HCT116 (cell line): ENCODE results near the gene UBE2F. TPM values are rescaled to one million over a fixed set of nuclear protein-coding genes. Genes with fewer than 3 reads are reported as not detected.

ENCODE experiments used
- ATAC-seq: fragments of 200-7000 bp; cut with Tn5 transposase; 2 replicates; pipeline ENCODE4 v1.9.1; 2020; ENCODE audit warnings: mild to moderate bottlenecking, moderate library complexity
- BruUV-seq: library from RNA; stranded (reverse); fragments of 400-500 nt; replicated peaks from 2 replicates; lab custom pipeline; 2021; lab: Mats Ljungman, UMichigan
- CTCF ChIA-PET: fragments of 300-600 bp; sonication (Branson Sonifier 250); formaldehyde crosslinking; loops from one replicate; lab custom pipeline; 2021; ENCODE audit warnings: antibody characterized with exemption; lab: Charles Lee
- POLR2A ChIA-PET: fragments of 300-600, 350-600 bp; sonication (Branson Sonifier 250); formaldehyde crosslinking; loops from one replicate; lab custom pipeline; 2021; ENCODE audit warnings: antibody characterized with exemption; lab: Charles Lee
- RAD21 ChIA-PET, 2 experiments: fragments of 300-600 bp; sonication (Branson Sonifier 250); formaldehyde crosslinking; loops; one replicate each; lab custom pipeline; 2023; ENCODE audit warnings: low total read pairs in 2 of 2; ENCODE audit not compliant: uncharacterized antibody in 2 of 2, unreplicated experiment in 2 of 2, low non-redundant PET in 1 of 2; lab: Charles Lee
- DNase-seq: peaks from one replicate; pipeline ENCODE4 v3.0.0-alpha.2; 2010; ENCODE audit warnings: low read depth, low spot score
- H2AFZ ChIP-seq: fragments of 200-600 bp; shearing (Covaris generic), sonication (generic); 2 replicates; pipeline ENCODE4 v1.6.1; 2017; ENCODE audit warnings: low read depth, mixed run types, mixed read lengths, antibody characterized with exemption, low read length; ENCODE audit not compliant: poor library complexity, severe bottlenecking
- H3K27ac ChIP-seq: 2 replicates; pipeline ENCODE4 v1.5.1; 2012; ENCODE audit warnings: low read depth, low read length
- H3K27me3 ChIP-seq: fragments of 200-600 bp; sonication (generic); 2 replicates; pipeline ENCODE4 v1.6.1; 2016; ENCODE audit warnings: mixed run types, low read length, mixed read lengths; ENCODE audit not compliant: insufficient read depth
- H3K36me3 ChIP-seq, 2 experiments: fragments of 200-500 bp in 1 of 2; fragments of 200-600 bp in 1 of 2; sonication (Bioruptor generic) in 1 of 2; sonication (generic) in 1 of 2; 2 replicates each; pipeline versions ENCODE4 v1.5.1 to v1.6.1; 2014 to 2016; ENCODE audit warnings: low read length in 2 of 2, inconsistent platforms in 1 of 2, mixed read lengths in 1 of 2, mixed run types in 1 of 2; ENCODE audit not compliant: insufficient read depth in 2 of 2, control insufficient read depth in 1 of 2
- H3K4me1 ChIP-seq, 2 experiments: fragments of 200-600 bp in 1 of 2; sonication (generic) in 1 of 2; 2 replicates each; pipeline versions ENCODE4 v1.5.1 to v1.6.1; 2012 to 2017; ENCODE audit warnings: low read length in 2 of 2, inconsistent platforms in 1 of 2, mild to moderate bottlenecking in 1 of 2, mixed read lengths in 1 of 2, mixed run types in 1 of 2, moderate library complexity in 1 of 2; ENCODE audit not compliant: insufficient read depth in 2 of 2, control insufficient read depth in 1 of 2
- H3K4me2 ChIP-seq: fragments of 200-600 bp; sonication (generic); 2 replicates; pipeline ENCODE4 v1.6.1; 2017; ENCODE audit warnings: mixed run types, low read length, mixed read lengths
- H3K4me3 ChIP-seq, 2 experiments: fragments of 200-600 bp in 1 of 2; sonication (generic) in 1 of 2; replicated peaks in 1 of 2; 2 replicates each; pipeline ENCODE4 v1.5.1; 2011 to 2016; ENCODE audit warnings: low read length in 2 of 2, control low read depth in 1 of 2, low read depth in 1 of 2, mild to moderate bottlenecking in 1 of 2, mixed read lengths in 1 of 2, mixed run types in 1 of 2
- H3K79me2 ChIP-seq: fragments of 200-600 bp; sonication (generic); 2 replicates; pipeline ENCODE4 v1.6.1; 2017; ENCODE audit warnings: mild to moderate bottlenecking, mixed run types, low read length, moderate library complexity, mixed read lengths; ENCODE audit not compliant: insufficient read depth
- H3K9ac ChIP-seq: fragments of 200-600 bp; sonication (generic); 2 replicates; pipeline ENCODE4 v1.6.1; 2016; ENCODE audit warnings: low read length, mixed read lengths
- H3K9me2 ChIP-seq: fragments of 200-600 bp; sonication (generic), shearing (Covaris generic); 2 replicates; pipeline ENCODE4 v1.6.1; 2017; ENCODE audit warnings: mixed run types, mild to moderate bottlenecking, moderate library complexity; ENCODE audit not compliant: insufficient read depth
- H3K9me3 ChIP-seq, 2 experiments: fragments of 200-500 bp in 1 of 2; fragments of 200-600 bp in 1 of 2; sonication (Bioruptor generic) in 1 of 2; sonication (generic) in 1 of 2; 2 replicates each; pipeline ENCODE4 v1.6.1; 2014 to 2017; ENCODE audit warnings: low read length in 2 of 2, mixed read lengths in 2 of 2, inconsistent platforms in 1 of 2, low read depth in 1 of 2, mild to moderate bottlenecking in 1 of 2, mixed run types in 1 of 2, moderate library complexity in 1 of 2; ENCODE audit not compliant: control insufficient read depth in 1 of 2, insufficient read depth in 1 of 2
- H4K20me1 ChIP-seq: fragments of 200-600 bp; sonication (generic), shearing (Covaris generic); 2 replicates; pipeline ENCODE4 v1.6.1; 2017; ENCODE audit warnings: mixed run types, mild to moderate bottlenecking, moderate library complexity; ENCODE audit not compliant: insufficient read depth
- CBX3 ChIP-seq: IDR thresholded peaks from 2 replicates; pipeline ENCODE4 v1.6.1; 2012; ENCODE audit warnings: low read depth
- CEBPB ChIP-seq: IDR thresholded peaks from 2 replicates; pipeline ENCODE4 v1.6.1; 2012; ENCODE audit warnings: low read depth
- EGR1 ChIP-seq: IDR thresholded peaks from 2 replicates; pipeline ENCODE4 v1.6.1; 2012; ENCODE audit warnings: low read depth
- ELF1 ChIP-seq: IDR thresholded peaks from 2 replicates; pipeline ENCODE4 v1.6.1; 2012; ENCODE audit warnings: low read depth, borderline replicate concordance
- EZH2 ChIP-seq: fragments of 200-600 bp; sonication (generic); IDR thresholded peaks from 2 replicates; pipeline ENCODE4 v1.6.1; 2017; ENCODE audit warnings: antibody characterized with exemption, mixed run types
- EZH2phosphoT487 ChIP-seq: fragments of 200-600 bp; IDR thresholded peaks from 2 replicates; pipeline ENCODE4 v1.6.1; 2018; ENCODE audit warnings: antibody characterized with exemption, borderline replicate concordance
- FOSL1 ChIP-seq: IDR thresholded peaks from 2 replicates; pipeline ENCODE4 v1.6.1; 2012; ENCODE audit warnings: low read depth
- JUND ChIP-seq: IDR thresholded peaks from 2 replicates; pipeline ENCODE4 v1.6.1; 2012
- POLR2AphosphoS5 ChIP-seq: IDR thresholded peaks from 2 replicates; pipeline ENCODE4 v1.6.1; 2011; ENCODE audit warnings: mild to moderate bottlenecking, low read depth, low read length, moderate library complexity
- RAD21 ChIP-seq: IDR thresholded peaks from 2 replicates; pipeline ENCODE4 v1.6.1; 2012; ENCODE audit warnings: low read depth, mild to moderate bottlenecking
- SP1 ChIP-seq: IDR thresholded peaks from 2 replicates; pipeline ENCODE4 v1.6.1; 2012; ENCODE audit warnings: low read depth
- SRF ChIP-seq: IDR thresholded peaks from 2 replicates; pipeline ENCODE4 v1.6.1; 2012; ENCODE audit warnings: low read depth
- TCF7L2 ChIP-seq: IDR thresholded peaks from 2 replicates; pipeline ENCODE4 v1.7.0; 2011; ENCODE audit warnings: borderline replicate concordance, inconsistent platforms; ENCODE audit not compliant: insufficient read depth, insufficient read length; ENCODE audit errors: extremely low read depth
- YY1 ChIP-seq: IDR thresholded peaks from 2 replicates; pipeline ENCODE4 v1.6.1; 2011; ENCODE audit warnings: low read length, low read depth, moderate library complexity, mild to moderate bottlenecking; ENCODE audit not compliant: insufficient replicate concordance; ENCODE audit errors: extremely low read depth
- ZFX ChIP-seq: fragments of 450-650 bp; IDR thresholded peaks from 2 replicates; pipeline ENCODE4 v1.6.1; 2017
- ZNF274 ChIP-seq: fragments of 200-500 bp; sonication (Bioruptor generic); IDR thresholded peaks from 2 replicates; pipeline ENCODE4 v1.6.1; 2014; ENCODE audit warnings: mild to moderate bottlenecking, low read depth, low read length, inconsistent platforms
- intact Hi-C: fragments of 100-400 bp; cut with micrococcal nuclease; formaldehyde crosslinking; loops from 2 replicates; pipeline ENCODE4 v1.10.0; 2022
- total RNA-seq: library from RNA; stranded (reverse); gene quantifications from one replicate; pipeline ENCODE4 v1.2.1, GENCODE V29; 2021; ENCODE audit not compliant: unreplicated experiment
- TF ChIP-seq, protein P1 (sequence below), 3 experiments: fragments of 200-600 bp in 1 of 3; sonication (generic) in 1 of 3; IDR thresholded peaks in 2 of 3; conservative IDR thresholded peaks in 1 of 3; 2 replicates each; pipeline ENCODE4 v1.5.1; 2012 to 2017; ENCODE audit warnings: low read depth in 2 of 3, low read length in 2 of 3, antibody characterized with exemption in 1 of 3, borderline replicate concordance in 1 of 3, control low read depth in 1 of 3, mild to moderate bottlenecking in 1 of 3, mixed read lengths in 1 of 3, mixed run types in 1 of 3, moderate library complexity in 1 of 3; ENCODE audit not compliant: insufficient read depth in 1 of 3
- TF ChIP-seq, protein P2 (sequence below): IDR thresholded peaks from 2 replicates; pipeline ENCODE4 v1.6.1; 2012
- TF ChIP-seq, protein P3 (sequence below): IDR thresholded peaks from 2 replicates; pipeline ENCODE4 v1.6.1; 2012; ENCODE audit warnings: low read depth
- TF ChIP-seq, protein P4 (sequence below): IDR thresholded peaks from 2 replicates; pipeline ENCODE4 v1.6.1; 2012

Gene UBE2F
- total RNA-seq, 1 experiment from 2014 or later: 32.8 TPM

DNA sequence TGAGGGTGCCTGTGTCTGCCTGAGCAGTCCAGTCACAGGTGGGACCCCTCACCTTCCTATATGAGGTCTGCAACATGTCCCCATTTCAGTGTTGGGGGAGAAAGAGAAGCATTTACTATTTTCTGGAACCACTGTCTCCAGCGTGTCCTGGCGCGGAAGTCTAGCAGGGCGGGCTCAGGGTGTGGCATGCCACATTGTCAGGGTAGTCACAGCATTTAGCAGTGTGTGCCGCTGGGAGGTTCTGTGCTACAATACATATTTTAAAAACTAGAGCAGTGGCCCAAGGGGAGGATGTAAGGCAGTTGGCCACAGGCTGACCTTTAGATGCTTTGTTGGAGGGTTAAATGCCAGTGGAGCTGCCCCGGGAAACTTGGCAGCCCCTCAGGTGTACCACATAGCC is 12.5 kb downstream of the UBE2F start:
- H3K4me2 ChIP-seq: no peak overlapping the region
- BruUV-seq: no TSS peak
- RAD21 ChIA-PET: no interaction called here
- intact Hi-C loops: no loop called here
- peaks cover 0 to 8% of the 10 kb centered on the region in 2 experiments; a peak in 1 of 4 replicates for H3K36me3 ChIP-seq
- no peak overlapping the region for H3K4me3 ChIP-seq
- peaks cover 15% of the 10 kb centered on the region; the same call in 1 of the 2 replicates for H3K79me2 ChIP-seq
- no peak for DNase-seq
- no peaks in the 10 kb centered on the region for H4K20me1 ChIP-seq
- POLR2A ChIA-PET: no interaction called here
- TF ChIP-seq YY1 (no peak), ELF1 (no peak), EZH2 (no peak), ZFX (no peak), TCF7L2 (no peak), CEBPB (no peak), EZH2phosphoT487 (no peak), SRF (no peak), ZNF274 (no peak), FOSL1 (no peak), CBX3 (no peak), POLR2AphosphoS5 (no peak), JUND (no peak), RAD21 (no peak), SP1 (no peak), EGR1 (no peak)
- TF ChIP-seq, protein P1, sequence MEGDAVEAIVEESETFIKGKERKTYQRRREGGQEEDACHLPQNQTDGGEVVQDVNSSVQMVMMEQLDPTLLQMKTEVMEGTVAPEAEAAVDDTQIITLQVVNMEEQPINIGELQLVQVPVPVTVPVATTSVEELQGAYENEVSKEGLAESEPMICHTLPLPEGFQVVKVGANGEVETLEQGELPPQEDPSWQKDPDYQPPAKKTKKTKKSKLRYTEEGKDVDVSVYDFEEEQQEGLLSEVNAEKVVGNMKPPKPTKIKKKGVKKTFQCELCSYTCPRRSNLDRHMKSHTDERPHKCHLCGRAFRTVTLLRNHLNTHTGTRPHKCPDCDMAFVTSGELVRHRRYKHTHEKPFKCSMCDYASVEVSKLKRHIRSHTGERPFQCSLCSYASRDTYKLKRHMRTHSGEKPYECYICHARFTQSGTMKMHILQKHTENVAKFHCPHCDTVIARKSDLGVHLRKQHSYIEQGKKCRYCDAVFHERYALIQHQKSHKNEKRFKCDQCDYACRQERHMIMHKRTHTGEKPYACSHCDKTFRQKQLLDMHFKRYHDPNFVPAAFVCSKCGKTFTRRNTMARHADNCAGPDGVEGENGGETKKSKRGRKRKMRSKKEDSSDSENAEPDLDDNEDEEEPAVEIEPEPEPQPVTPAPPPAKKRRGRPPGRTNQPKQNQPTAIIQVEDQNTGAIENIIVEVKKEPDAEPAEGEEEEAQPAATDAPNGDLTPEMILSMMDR (IDR thresholded peaks at IDR 0.05 in 2 of 3, conservative IDR thresholded peaks at IDR 0.05 in 1 of 3; ENCODE audit: borderline replicate concordance in 1 of 3, insufficient read depth in 1 of 3, low read depth in 2 of 3, low read length in 2 of 3): no peak
- TF ChIP-seq, protein P2, sequence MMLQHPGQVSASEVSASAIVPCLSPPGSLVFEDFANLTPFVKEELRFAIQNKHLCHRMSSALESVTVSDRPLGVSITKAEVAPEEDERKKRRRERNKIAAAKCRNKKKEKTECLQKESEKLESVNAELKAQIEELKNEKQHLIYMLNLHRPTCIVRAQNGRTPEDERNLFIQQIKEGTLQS: no peak
- TF ChIP-seq, protein P3, sequence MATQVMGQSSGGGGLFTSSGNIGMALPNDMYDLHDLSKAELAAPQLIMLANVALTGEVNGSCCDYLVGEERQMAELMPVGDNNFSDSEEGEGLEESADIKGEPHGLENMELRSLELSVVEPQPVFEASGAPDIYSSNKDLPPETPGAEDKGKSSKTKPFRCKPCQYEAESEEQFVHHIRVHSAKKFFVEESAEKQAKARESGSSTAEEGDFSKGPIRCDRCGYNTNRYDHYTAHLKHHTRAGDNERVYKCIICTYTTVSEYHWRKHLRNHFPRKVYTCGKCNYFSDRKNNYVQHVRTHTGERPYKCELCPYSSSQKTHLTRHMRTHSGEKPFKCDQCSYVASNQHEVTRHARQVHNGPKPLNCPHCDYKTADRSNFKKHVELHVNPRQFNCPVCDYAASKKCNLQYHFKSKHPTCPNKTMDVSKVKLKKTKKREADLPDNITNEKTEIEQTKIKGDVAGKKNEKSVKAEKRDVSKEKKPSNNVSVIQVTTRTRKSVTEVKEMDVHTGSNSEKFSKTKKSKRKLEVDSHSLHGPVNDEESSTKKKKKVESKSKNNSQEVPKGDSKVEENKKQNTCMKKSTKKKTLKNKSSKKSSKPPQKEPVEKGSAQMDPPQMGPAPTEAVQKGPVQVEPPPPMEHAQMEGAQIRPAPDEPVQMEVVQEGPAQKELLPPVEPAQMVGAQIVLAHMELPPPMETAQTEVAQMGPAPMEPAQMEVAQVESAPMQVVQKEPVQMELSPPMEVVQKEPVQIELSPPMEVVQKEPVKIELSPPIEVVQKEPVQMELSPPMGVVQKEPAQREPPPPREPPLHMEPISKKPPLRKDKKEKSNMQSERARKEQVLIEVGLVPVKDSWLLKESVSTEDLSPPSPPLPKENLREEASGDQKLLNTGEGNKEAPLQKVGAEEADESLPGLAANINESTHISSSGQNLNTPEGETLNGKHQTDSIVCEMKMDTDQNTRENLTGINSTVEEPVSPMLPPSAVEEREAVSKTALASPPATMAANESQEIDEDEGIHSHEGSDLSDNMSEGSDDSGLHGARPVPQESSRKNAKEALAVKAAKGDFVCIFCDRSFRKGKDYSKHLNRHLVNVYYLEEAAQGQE: no peak
- TF ChIP-seq, protein P4, sequence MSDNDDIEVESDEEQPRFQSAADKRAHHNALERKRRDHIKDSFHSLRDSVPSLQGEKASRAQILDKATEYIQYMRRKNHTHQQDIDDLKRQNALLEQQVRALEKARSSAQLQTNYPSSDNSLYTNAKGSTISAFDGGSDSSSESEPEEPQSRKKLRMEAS: no peak
- TF ChIP-seq, all 23 proteins: peak for 0
- H3K9me3 ChIP-seq: no peaks in the 10 kb centered on the region
- no peaks in the 10 kb centered on the region for H3K9me2 ChIP-seq
- no peak for ATAC-seq
- CTCF ChIA-PET: no interaction called here
- no peak overlapping the region for H3K9ac ChIP-seq
- no peak overlapping the region for H3K27ac ChIP-seq
- no peaks in the 10 kb centered on the region for H3K27me3 ChIP-seq
- H2AFZ ChIP-seq: no peak overlapping the region
- no peaks in the 10 kb centered on the region for H3K4me1 ChIP-seq
